ENCODE data around the gene PRMT7. TPM values are rescaled to one million over a fixed set of nuclear protein-coding genes. Genes with fewer than 3 reads are reported as not detected.
A peak's percentile ranks its signal among the peaks of the same experiment; 100 is the strongest.

The PRMT7 gene
- polyA plus RNA-seq, 3 donors, result 15.0 to 41.1 (median 15.2) TPM

DNA sequence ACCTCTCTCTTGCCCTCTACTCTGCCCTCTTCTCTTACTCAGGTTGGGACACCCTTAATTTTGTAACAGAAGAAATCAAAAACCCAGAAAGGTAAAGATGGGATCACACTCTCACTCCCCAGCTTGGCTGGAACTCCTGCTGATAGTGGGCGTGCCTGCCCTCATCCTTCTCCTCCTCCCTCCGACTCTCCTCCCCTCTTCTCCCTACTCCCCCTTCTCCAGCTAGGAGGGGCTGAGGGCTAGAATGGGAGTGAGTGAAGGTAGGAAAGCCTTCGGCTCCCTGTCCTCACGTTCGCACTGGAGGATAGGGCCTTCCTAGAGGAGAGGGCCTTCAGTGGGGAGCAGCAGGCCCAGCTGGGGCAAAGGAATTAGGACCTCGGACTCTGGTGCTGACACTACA is 20.4 kb upstream of the PRMT7 start:
- Histone ChIP-seq H3K4me3 (replicated peaks in 1 of 3; ENCODE audit: low read depth in 2 of 3, low read length in 3 of 3) (no peak overlapping the region), H3K27me3 (ENCODE audit: control insufficient read depth in 2 of 2, insufficient read depth in 2 of 2, low read length in 2 of 2) (no peaks in the 10 kb centered on the region), H3K4me1 (ENCODE audit: control insufficient read depth in 1 of 2, insufficient read depth in 2 of 2, low read length in 2 of 2) (peaks cover 44 to 45% of the 10 kb centered on the region in 2 donors), H3K79me2 (ENCODE audit: insufficient read depth, low read length) (peaks cover 20% of the 10 kb centered on the region), H4K20me1 (ENCODE audit: insufficient read depth, low read length) (no peaks in the 10 kb centered on the region), H3K9me3 (replicated peaks in 1 of 2; ENCODE audit: control insufficient read depth in 1 of 2, insufficient read depth in 1 of 2, low read length in 2 of 2) (no peaks in the 10 kb centered on the region), H3K4me2 (replicated peaks; ENCODE audit: extremely low read depth, low read length, poor library complexity, severe bottlenecking) (no peak overlapping the region), H3K9ac (ENCODE audit: insufficient read depth, low read length, poor library complexity, severe bottlenecking) (no peak overlapping the region), H3K36me3 (replicated peaks in 1 of 2; ENCODE audit: control insufficient read depth in 1 of 2, insufficient read depth in 2 of 2, low read length in 2 of 2) (peaks cover 42 to 72% of the 10 kb centered on the region in 2 donors), H2AFZ (ENCODE audit: insufficient read depth, low read depth, low read length, poor library complexity, severe bottlenecking) (no peak overlapping the region), H3K27ac (ENCODE audit: low read depth in 1 of 2, low read length in 2 of 2) (peak overlapping the region in 1 of 2 donors; percentile 59)
- intact Hi-C loops (cut with micrococcal nuclease), result no loop called here
- no peak for DNase-seq
- Mint-ChIP-seq H3K27ac (peak overlapping the region in 6 of 7 donors; percentile 10 to 89 (median 78)), H3K9me3 (no peaks in the 10 kb centered on the region), H3K36me3 (peaks cover 65 to 69% of the 10 kb centered on the region in 2 donors), H3K4me1 (peaks cover 50% of the 10 kb centered on the region), H3K4me3 (no peak overlapping the region), H3K27me3 (ENCODE audit: low read depth in 3 of 3) (no peaks in the 10 kb centered on the region)
- WGBS (ENCODE audit: insufficient coverage), result 100% methylated on average over 3 of the region's 6 CpGs
- TF ChIP-seq, protein P1, sequence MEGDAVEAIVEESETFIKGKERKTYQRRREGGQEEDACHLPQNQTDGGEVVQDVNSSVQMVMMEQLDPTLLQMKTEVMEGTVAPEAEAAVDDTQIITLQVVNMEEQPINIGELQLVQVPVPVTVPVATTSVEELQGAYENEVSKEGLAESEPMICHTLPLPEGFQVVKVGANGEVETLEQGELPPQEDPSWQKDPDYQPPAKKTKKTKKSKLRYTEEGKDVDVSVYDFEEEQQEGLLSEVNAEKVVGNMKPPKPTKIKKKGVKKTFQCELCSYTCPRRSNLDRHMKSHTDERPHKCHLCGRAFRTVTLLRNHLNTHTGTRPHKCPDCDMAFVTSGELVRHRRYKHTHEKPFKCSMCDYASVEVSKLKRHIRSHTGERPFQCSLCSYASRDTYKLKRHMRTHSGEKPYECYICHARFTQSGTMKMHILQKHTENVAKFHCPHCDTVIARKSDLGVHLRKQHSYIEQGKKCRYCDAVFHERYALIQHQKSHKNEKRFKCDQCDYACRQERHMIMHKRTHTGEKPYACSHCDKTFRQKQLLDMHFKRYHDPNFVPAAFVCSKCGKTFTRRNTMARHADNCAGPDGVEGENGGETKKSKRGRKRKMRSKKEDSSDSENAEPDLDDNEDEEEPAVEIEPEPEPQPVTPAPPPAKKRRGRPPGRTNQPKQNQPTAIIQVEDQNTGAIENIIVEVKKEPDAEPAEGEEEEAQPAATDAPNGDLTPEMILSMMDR (IDR thresholded peaks at IDR 0.05), result no peak

DNA sequence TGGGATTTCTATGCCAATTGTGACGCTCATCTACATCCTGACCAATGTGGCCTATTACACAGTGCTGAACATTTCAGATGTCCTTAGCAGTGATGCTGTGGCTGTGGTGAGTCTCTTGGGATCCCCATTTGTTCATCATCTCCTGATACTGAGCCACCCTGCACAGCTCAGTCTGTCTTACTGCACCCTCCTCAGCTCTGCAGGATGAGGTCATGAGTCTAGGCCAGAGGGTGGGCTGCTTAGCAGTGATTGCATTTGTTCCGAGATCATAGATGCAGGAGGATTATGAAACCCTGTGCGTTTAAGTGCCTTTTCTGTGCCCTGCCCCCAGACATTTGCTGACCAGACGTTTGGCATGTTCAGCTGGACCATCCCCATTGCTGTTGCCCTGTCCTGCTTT is 19.6 kb upstream of the PRMT7 start:
- H3K79me2 ChIP-seq (ENCODE audit: insufficient read depth, low read length), result peaks cover 12% of the 10 kb centered on the region
- no peak overlapping the region for H2AFZ ChIP-seq (ENCODE audit: insufficient read depth, low read depth, low read length, poor library complexity, severe bottlenecking)
- H4K20me1 ChIP-seq (ENCODE audit: insufficient read depth, low read length), result no peaks in the 10 kb centered on the region
- no peak overlapping the region for H3K27ac ChIP-seq (ENCODE audit: low read depth in 1 of 2, low read length in 2 of 2)
- H3K4me1 ChIP-seq (ENCODE audit: control insufficient read depth in 1 of 2, insufficient read depth in 2 of 2, low read length in 2 of 2), result peaks cover 36 to 38% of the 10 kb centered on the region in 2 donors
- TF ChIP-seq, protein P1 (IDR thresholded peaks at IDR 0.05), result no peak
- DNase-seq, result no peak
- Mint-ChIP-seq H3K27ac (peak overlapping the region in 1 of 7 donors; percentile 72), H3K27me3 (ENCODE audit: low read depth in 3 of 3) (no peaks in the 10 kb centered on the region), H3K36me3 (peaks cover 72 to 77% of the 10 kb centered on the region in 2 donors), H3K4me1 (peaks cover 42% of the 10 kb centered on the region), H3K4me3 (no peak overlapping the region), H3K9me3 (no peaks in the 10 kb centered on the region)
- H3K36me3 ChIP-seq (replicated peaks in 1 of 2; ENCODE audit: control insufficient read depth in 1 of 2, insufficient read depth in 2 of 2, low read length in 2 of 2), result peaks cover 48 to 80% of the 10 kb centered on the region in 2 donors
- no peaks in the 10 kb centered on the region for H3K27me3 ChIP-seq (ENCODE audit: control insufficient read depth in 2 of 2, insufficient read depth in 2 of 2, low read length in 2 of 2)
- intact Hi-C loops (cut with micrococcal nuclease), result no loop called here
- WGBS (ENCODE audit: insufficient coverage), result 64% methylated on average over 3 of the region's 4 CpGs
- no peak overlapping the region for H3K4me2 ChIP-seq (replicated peaks; ENCODE audit: extremely low read depth, low read length, poor library complexity, severe bottlenecking)
- no peak overlapping the region for H3K9ac ChIP-seq (ENCODE audit: insufficient read depth, low read length, poor library complexity, severe bottlenecking)
- no peak overlapping the region for H3K4me3 ChIP-seq (replicated peaks in 1 of 3; ENCODE audit: low read depth in 2 of 3, low read length in 3 of 3)
- no peaks in the 10 kb centered on the region for H3K9me3 ChIP-seq (replicated peaks in 1 of 2; ENCODE audit: control insufficient read depth in 1 of 2, insufficient read depth in 1 of 2, low read length in 2 of 2)

All from CD14-positive monocyte (primary cell).